Choroid plexus epithelial cell (primary cell): ENCODE measurements around the gene AP1G2.

Experiments used
- DNase-seq: peaks from one replicate; pipeline ENCODE4 v3.0.0-alpha.2; 2010; ENCODE audit warnings: low read depth
- H3K4me3 ChIP-seq: 2 replicates; pipeline ENCODE4 v1.5.1; 2011; ENCODE audit warnings: low read depth, mild to moderate bottlenecking, control low read depth, low read length, moderate library complexity
- CTCF ChIP-seq: conservative IDR thresholded peaks from 2 replicates; pipeline ENCODE4 v1.5.1; 2011; ENCODE audit warnings: low read depth, mild to moderate bottlenecking, control low read depth, inconsistent platforms, low read length, moderate library complexity

The AP1G2 gene

GRCh38 chr14:23559010-23559925 lies 8.3 kb downstream of the AP1G2 start:
- no peak overlapping the region for H3K4me3 ChIP-seq
- TF ChIP-seq CTCF: peak; percentile 98
- peak; percentile 73 for DNase-seq

GRCh38 chr14:23558346-23559009 lies 9.1 kb downstream of the AP1G2 start:
- TF ChIP-seq CTCF: no peak
- H3K4me3 ChIP-seq: no peak overlapping the region
- no peak for DNase-seq

- no peak for TF ChIP-seq CTCF
- no peak for DNase-seq
- H3K4me3 ChIP-seq: no peak overlapping the region
Measured at GRCh38 chr14:23557946-23558345, 9.6 kb downstream of the AP1G2 start.

GRCh38 chr14:23557521-23557920 lies 10.1 kb downstream of the AP1G2 start:
- DNase-seq: no peak
- no peak overlapping the region for H3K4me3 ChIP-seq
- TF ChIP-seq CTCF: no peak

- peak overlapping the region; percentile 94 for H3K4me3 ChIP-seq
- DNase-seq: no peak
- no peak for TF ChIP-seq CTCF
Measured at GRCh38 chr14:23556700-23557440, 10.7 kb downstream of the AP1G2 start.

- peak; percentile 90 for DNase-seq
- TF ChIP-seq CTCF: no peak
- H3K4me3 ChIP-seq: peak within 1 kb of the TSS; percentile 94
Measured at GRCh38 chr14:23555882-23556699, 11.5 kb downstream of the AP1G2 start, which contains the start of gene THTPA. Gene THTPA (plus strand): TSS chr14:23556271. CDS start chr14:23556758, 487 bp downstream.
